Stomach (tissue), 9 donors: ENCODE data around the gene EIF4A3. TPM values are rescaled to one million over a fixed set of nuclear protein-coding genes. Genes with fewer than 3 reads are reported as not detected.

ENCODE experiments used
- DNase-seq, 2 donors: peaks; one replicate each; pipeline versions ENCODE4 v3.0.0 to v3.0.0-alpha.2; 2013 to 2019
- H3K27ac ChIP-seq, 5 donors: fragments of 200-600 bp in 4 of 5; sonication (generic) in 4 of 5; one replicate each; pipeline ENCODE4 v1.5.1; 2013 to 2019; ENCODE audit warnings: mild to moderate bottlenecking in 1 of 5, moderate library complexity in 1 of 5
- H3K27me3 ChIP-seq, 3 donors: fragments of 200-600 bp; sonication (generic); one replicate each; pipeline ENCODE4 v1.5.1; 2017 to 2019; ENCODE audit warnings: mixed run types in 1 of 3
- H3K36me3 ChIP-seq, 4 donors: fragments of 200-600 bp; sonication (generic); 1 replicate in 3 of 4; 2 replicates in 1 of 4; pipeline ENCODE4 v1.5.1; 2016 to 2019
- H3K4me1 ChIP-seq, 4 donors: fragments of 200-600 bp; sonication (generic); one replicate each; pipeline ENCODE4 v1.5.1; 2016 to 2019
- H3K4me3 ChIP-seq, 4 donors: fragments of 200-600 bp; sonication (generic) in 3 of 4; one replicate each; pipeline ENCODE4 v1.5.1; 2016 to 2019; ENCODE audit warnings: mild to moderate bottlenecking in 1 of 4
- H3K9me3 ChIP-seq, 4 donors: fragments of 200-600 bp; sonication (generic); one replicate each; pipeline ENCODE4 v1.5.1; 2016 to 2019
- CTCF ChIP-seq, 7 experiments: fragments of 450-650 bp in 4 of 7; fragments of 200-600 bp in 3 of 7; sonication (generic) in 3 of 7; IDR thresholded peaks; one replicate each; pipeline ENCODE4 v1.5.1; 2016 to 2019; ENCODE audit warnings: antibody characterized with exemption in 7 of 7, control low read depth in 2 of 7, mild to moderate bottlenecking in 1 of 7
- EP300 ChIP-seq: sonication (generic); formaldehyde crosslinking; IDR thresholded peaks from one replicate; pipeline ENCODE4 v1.6.1; 2017; ENCODE audit warnings: antibody characterized with exemption
- POLR2A ChIP-seq, 4 donors: fragments of 450-650 bp; IDR thresholded peaks; one replicate each; pipeline ENCODE4 v1.6.1; 2016; ENCODE audit warnings: antibody characterized with exemption in 4 of 4, control low read depth in 2 of 4, mild to moderate bottlenecking in 1 of 4, moderate library complexity in 1 of 4
- POLR2AphosphoS5 ChIP-seq, 3 donors: sonication (generic); formaldehyde crosslinking; IDR thresholded peaks; one replicate each; pipeline ENCODE4 v1.6.1; 2016; ENCODE audit warnings: antibody characterized with exemption in 3 of 3
- WGBS, 5 donors: extraction: QIAGEN DNeasy Blood & Tissue Kit in 3 of 5; methylation state at CpG; one replicate each; pipeline versions ENCODE4 v1.1.5 to v1.1.7; 2013 to 2018; 5-methylcytosine and 5-hydroxymethylcytosine counted together
- intact Hi-C: fragments of 100-400 bp; cut with DNase I; formaldehyde crosslinking; loops from one replicate; pipeline ENCODE4 v1.15.1; 2023; ENCODE audit warnings: low total_unique reads
- polyA plus RNA-seq, 3 donors: library from polyadenylated mRNA; stranded (reverse); fragments of 200-250 nt; gene quantifications; one replicate each; pipeline ENCODE4 v1.2.3, GENCODE V29; 2013
- total RNA-seq, 5 donors: library from RNA; depleted of rRNA; stranded (reverse); fragments of >200 nt; gene quantifications; one replicate each; pipeline versions ENCODE4 v1.1.0 to v1.2.3, GENCODE V29; 2014 to 2016
- donor health status: healthy with polysubstance abuse.
- donor health status: Bipolar disorder and iron deficiency.
- donor health status: healthy.

Gene EIF4A3
- total and polyA plus RNA-seq, 8 donors: 17.5 to 78.2 (median 49.2) TPM

DNA sequence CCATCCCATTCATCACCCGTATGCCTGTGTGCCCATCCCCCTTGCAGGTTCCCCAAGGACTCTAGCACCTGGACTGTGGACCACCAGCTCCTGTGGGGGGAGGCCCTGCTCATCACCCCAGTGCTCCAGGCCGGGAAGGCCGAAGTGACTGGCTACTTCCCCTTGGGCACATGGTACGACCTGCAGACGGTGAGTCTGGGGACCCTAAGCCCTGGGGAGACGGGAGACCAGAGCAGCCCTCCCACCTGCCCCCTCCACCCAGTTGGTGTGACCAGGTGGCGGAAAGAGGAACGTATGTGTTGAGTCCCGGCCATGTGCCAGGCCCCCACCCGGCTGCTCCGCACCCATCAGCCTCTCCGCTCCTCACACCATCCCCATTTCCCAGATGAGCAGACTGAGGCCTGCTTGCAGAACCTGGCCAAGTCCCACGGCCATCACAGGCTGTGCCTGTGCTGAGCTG is 30.0 kb downstream of the EIF4A3 start:
- Histone ChIP-seq H3K36me3 (peaks cover 0 to 48% (median 34%) of the 10 kb centered on the region in 4 donors), H3K9me3 (peaks cover 0 to 3% (median 0%) of the 10 kb centered on the region in 4 donors), H3K27ac (no peak overlapping the region), H3K27me3 (no peaks in the 10 kb centered on the region), H3K4me3 (no peak overlapping the region), H3K4me1 (no peaks in the 10 kb centered on the region)
- WGBS, 5 donors: 87 to 96% (median 94%) methylated on average over 6 to 13 of the region's 13 CpGs
- no peak for TF ChIP-seq EP300
- TF ChIP-seq CTCF (IDR thresholded peaks at IDR 0.05): no peak
- TF ChIP-seq POLR2AphosphoS5 (IDR thresholded peaks at IDR 0.05): no peak
- TF ChIP-seq POLR2A (IDR thresholded peaks at IDR 0.05): no peak
- no peak for DNase-seq
- intact Hi-C loops: no loop called here

DNA sequence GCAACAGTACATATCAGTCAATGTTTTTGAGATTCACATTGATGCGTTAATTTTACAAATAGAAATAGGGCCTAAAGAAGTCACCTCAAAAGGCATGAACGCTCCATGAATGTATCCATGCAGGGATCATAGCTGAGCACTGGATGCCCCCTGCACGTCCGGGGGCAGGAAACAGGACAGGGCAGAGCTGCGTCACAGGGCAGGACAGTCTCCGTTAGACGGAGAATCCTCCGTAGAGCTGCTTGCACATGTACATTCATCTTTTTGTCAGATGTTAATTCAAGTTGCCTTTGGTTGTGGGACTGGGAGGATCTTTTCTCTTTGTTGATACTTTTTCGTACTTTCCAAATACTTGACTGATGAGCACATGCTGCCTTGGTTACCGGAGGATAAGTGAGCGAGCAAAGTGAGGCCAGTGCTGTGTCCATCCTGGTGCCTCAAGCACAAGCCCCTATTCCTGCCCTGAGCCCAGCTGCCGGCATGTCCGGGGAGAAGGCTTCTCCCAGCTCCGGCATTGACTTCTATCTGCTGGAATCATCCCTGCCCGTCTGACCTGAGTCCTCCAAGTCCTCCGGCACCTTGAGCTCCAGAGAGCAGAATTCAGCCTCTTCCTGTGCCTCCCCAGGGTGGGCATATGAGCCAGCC is 30.5 kb downstream of the EIF4A3 start:
- peaks cover 0 to 54% (median 37%) of the 10 kb centered on the region in 4 donors for H3K36me3 ChIP-seq
- no peak for TF ChIP-seq CTCF (IDR thresholded peaks at IDR 0.05)
- no peak overlapping the region for H3K4me3 ChIP-seq
- no peaks in the 10 kb centered on the region for H3K4me1 ChIP-seq
- peaks cover 0 to 3% (median 0%) of the 10 kb centered on the region in 4 donors for H3K9me3 ChIP-seq
- H3K27me3 ChIP-seq: no peaks in the 10 kb centered on the region
- no peak overlapping the region for H3K27ac ChIP-seq
- DNase-seq: no peak
- intact Hi-C loops: no loop called here
- WGBS, 5 donors: 71 to 86% (median 84%) methylated on average over 16 of the region's 16 CpGs

DNA sequence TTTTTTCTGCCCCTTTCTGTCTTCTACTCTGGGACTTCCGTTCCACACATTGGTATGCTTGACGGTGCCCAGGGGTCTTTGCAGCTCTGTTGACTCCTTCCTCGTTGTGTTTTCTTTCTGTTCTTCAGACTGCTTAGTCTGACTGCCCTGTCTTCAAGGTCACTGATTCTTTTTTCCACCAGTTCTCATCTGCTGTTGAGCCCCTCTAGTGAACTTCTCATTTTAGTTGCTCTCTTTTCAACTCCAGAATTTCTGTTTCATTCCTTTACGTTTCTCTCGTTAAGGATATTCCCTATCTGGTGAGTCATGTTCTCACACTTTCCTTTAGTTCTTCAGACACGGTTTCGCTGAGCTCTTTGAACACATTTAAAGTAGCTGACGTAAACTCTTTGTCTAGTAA is 31.8 kb downstream of the EIF4A3 start:
- no peak overlapping the region for H3K4me3 ChIP-seq
- TF ChIP-seq POLR2A (IDR thresholded peaks at IDR 0.05): no peak
- no peak for TF ChIP-seq EP300
- no peak for TF ChIP-seq POLR2AphosphoS5 (IDR thresholded peaks at IDR 0.05)
- no peak for TF ChIP-seq CTCF (IDR thresholded peaks at IDR 0.05)
- H3K27me3 ChIP-seq: no peaks in the 10 kb centered on the region
- H3K9me3 ChIP-seq: peaks cover 0 to 3% (median 0%) of the 10 kb centered on the region in 4 donors
- no peaks in the 10 kb centered on the region for H3K4me1 ChIP-seq
- DNase-seq: no peak
- 86 to 94% (median 92%) methylated on average over 8 of the region's 8 CpGs for WGBS, 5 donors
- intact Hi-C loops: no loop called here
- H3K36me3 ChIP-seq: peaks cover 0 to 60% (median 41%) of the 10 kb centered on the region in 4 donors
- no peak overlapping the region for H3K27ac ChIP-seq

- H3K4me3 ChIP-seq: no peak overlapping the region
- WGBS, 5 donors: 84 to 90% (median 88%) methylated on average over 7 of the region's 7 CpGs
Measured at GRCh38 chr17:80114758-80115157, 32.2 kb downstream of the EIF4A3 start.

More at GRCh38 chr17:80114758-80115157, 32.2 kb downstream of the EIF4A3 start:
- Histone ChIP-seq H3K27ac (no peak overlapping the region), H3K36me3 (peaks cover 0 to 62% (median 41%) of the 10 kb centered on the region in 4 donors), H3K27me3 (no peaks in the 10 kb centered on the region), H3K4me1 (no peaks in the 10 kb centered on the region), H3K9me3 (peaks cover 0 to 3% (median 0%) of the 10 kb centered on the region in 4 donors)
- DNase-seq: no peak
- no peak for TF ChIP-seq EP300
- TF ChIP-seq CTCF (IDR thresholded peaks at IDR 0.05): no peak
- no peak for TF ChIP-seq POLR2A (IDR thresholded peaks at IDR 0.05)
- no peak for TF ChIP-seq POLR2AphosphoS5 (IDR thresholded peaks at IDR 0.05)
- intact Hi-C loops: no loop called here
